ENCODE results near the gene PRPF39.
"Not testable (repeated sequence)": the region's sequence is repeated elsewhere in the genome, so short reads cannot be mapped to it uniquely, and the experiment has no call there.

Gene PRPF39

DNA sequence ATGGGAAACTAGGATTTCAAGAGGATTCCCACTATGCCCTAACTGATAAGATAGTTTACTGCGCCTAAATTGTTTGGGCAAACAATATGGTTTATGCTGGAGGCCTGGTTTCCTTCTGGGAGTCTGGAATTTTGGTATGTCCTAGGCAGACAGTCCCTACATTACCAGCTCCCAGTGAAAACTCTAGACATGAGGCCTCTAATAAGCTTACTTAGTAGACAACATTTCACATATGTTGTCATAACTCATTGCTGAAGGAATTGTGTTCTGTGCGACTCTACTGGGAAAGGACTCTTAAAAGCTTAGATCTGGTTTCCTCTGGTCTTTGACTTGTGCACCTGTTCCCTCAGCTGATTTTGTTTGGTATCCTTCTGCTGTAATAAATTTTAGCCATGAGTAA is 18.0 kb upstream of the PRPF39 start:
- no peak overlapping the region for H3K27ac ChIP-seq
- no peak for TF ChIP-seq CTCF (conservative IDR thresholded peaks at IDR 0.05)

GRCh38 chr14:45066667-45067066 is 17.2 kb upstream of the PRPF39 start:
- TF ChIP-seq CTCF (conservative IDR thresholded peaks at IDR 0.05): no peak

GRCh38 chr14:45068396-45068795 is 15.5 kb upstream of the PRPF39 start:
- no peak for TF ChIP-seq CTCF (conservative IDR thresholded peaks at IDR 0.05)
- H3K27ac ChIP-seq: no peak overlapping the region

More at GRCh38 chr14:45066667-45067066, 17.2 kb upstream of the PRPF39 start:
- no peak overlapping the region for H3K27ac ChIP-seq

- no peak overlapping the region for H3K27ac ChIP-seq
- no peak for TF ChIP-seq CTCF (conservative IDR thresholded peaks at IDR 0.05)
Measured at GRCh38 chr14:45070215-45070614, 13.7 kb upstream of the PRPF39 start.

DNA sequence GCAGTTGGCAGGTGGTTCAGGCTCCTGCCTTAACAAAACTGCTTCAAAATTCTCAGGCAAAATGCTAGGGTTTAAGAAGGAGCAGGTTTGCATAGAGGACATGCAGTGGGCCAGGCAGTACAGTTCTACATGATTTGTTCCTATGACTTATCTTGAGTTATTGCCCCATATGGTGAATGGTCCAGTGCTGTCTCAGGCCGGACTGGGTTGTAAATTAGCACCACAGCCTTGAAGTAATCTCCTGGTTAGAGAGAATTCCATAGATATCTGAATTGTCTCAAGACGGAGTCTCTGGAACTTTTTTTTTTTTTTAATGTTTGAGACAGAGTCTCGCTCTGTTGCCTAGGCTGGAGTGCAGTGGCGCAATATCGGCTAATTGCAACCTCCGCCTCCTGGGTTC is 11.8 kb upstream of the PRPF39 start:
- TF ChIP-seq CTCF (conservative IDR thresholded peaks at IDR 0.05): no peak

DNA sequence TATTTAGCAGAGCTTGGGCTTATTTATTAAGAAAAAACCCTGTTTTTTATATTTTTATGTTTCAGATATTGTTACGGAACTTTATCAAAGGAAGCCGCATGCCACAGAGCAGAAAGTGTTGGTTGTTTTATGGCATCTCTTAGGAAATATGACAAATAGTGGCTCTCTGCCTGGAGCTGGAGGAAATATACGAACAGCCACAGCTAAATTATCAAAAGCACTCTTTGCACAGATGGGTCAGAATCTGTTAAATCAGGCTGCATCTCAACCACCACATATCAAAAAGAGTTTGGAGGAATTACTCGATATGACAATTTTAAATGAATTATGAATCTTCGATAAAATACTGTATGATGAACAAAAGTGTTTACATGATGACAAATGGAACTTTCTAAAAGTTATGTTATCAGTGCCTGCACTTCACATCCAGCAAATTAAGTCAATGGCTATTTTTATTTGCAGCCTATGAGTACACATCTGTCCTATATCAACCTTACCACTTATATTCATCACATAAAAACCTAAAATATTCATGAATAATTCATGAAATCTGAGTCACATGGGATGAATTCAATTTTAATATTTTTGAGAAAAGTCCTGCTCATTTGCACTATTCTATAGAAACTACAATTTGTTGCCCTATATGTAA is 10.6 kb upstream of the PRPF39 start:
- no peak for TF ChIP-seq CTCF (conservative IDR thresholded peaks at IDR 0.05)
- H3K27ac ChIP-seq: no peak overlapping the region

More for the DNA sequence above, 11.8 kb upstream of the PRPF39 start:
- no peak overlapping the region for H3K27ac ChIP-seq

DNA sequence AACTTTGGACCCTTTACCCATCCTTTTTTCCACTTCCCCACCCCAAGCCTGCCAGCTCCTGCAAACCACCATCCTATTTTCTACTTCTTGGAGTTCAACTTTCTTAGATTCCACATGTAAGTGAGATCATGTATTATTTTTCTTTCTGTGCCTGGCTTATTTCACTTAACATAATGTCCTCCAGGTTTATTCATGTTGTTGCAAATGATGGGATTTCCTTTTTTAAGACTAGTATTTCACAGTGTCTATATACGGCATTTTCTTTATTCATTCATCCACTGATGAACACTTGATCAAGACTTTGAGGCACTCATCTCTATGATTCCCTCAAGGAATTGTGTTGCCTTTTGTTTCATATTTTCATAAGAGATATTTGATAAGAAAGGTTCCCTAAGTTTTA is 5.6 kb upstream of the PRPF39 start:
- TF ChIP-seq CTCF (conservative IDR thresholded peaks at IDR 0.05): no peak
- H3K27ac ChIP-seq: no peak overlapping the region

DNA sequence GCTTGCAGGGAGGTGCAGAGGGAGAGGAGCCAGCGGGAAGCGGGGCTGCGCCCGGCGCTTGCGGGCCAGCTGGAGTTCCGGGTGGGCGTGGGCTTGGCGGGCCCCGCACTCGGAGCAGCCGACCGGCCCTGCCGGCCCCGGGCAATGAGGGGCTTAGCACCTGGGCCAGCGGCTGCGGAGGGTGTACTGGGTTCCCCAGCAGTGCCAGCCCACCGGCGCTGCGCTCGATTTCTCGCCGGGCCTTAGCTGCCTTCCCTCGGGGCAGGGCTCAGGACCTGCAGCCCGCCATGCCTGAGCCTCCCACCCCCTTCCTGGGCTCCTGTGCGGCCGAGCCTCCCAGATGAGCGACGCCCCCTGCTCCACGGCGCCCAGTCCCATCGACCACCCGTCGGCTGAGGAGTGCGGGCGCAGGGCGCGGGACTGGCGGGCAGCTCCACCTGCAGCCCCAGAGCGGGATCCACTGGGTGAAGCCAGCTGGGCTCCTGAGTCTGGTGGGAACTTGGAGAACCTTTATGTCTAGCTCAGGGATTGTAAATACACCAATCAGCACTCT is 3.4 kb upstream of the PRPF39 start:
- H3K27ac ChIP-seq: not testable (repeated sequence)

DNA sequence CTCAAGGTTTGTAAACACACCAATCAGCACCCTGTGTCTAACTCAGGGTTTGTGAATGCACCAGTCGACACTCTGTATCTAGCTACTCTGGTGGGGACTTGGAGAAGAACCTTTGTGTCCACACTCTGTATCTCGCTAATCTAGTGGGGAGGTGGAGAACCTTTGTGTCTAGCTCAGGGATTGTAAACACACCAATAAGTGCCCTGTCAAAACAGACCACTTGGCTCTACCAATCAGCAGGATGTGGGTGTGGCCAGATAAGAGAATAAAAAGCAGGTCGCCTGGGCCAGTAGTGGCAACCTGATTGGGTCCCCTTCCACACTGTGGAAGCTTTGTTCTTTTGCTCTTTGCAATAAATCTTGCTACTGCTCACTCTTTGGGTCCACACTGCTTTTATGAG is 2.8 kb upstream of the PRPF39 start:
- not testable (repeated sequence) for H3K27ac ChIP-seq

All from VCaP (cell line).